Astrocyte (in vitro differentiated cells and primary cell): Measurements from ENCODE around the gene SARDH. TPM values are rescaled to one million over a fixed set of nuclear protein-coding genes. Genes with fewer than 3 reads are reported as not detected.

Experiments used
- DNase-seq: peaks from one replicate; pipeline ENCODE4 v3.0.0-alpha.2; 2010; ENCODE audit warnings: low read depth
- FAIRE-seq: peaks from 2 replicates; lab custom pipeline; 2011; peaks lifted over from hg19 to GRCh38; lab: Jason Lieb, UNC
- H2AFZ ChIP-seq: 2 replicates; pipeline ENCODE4 v1.6.0; 2012; ENCODE audit warnings: low read depth, low read length, inconsistent platforms
- H3K27ac ChIP-seq: 2 replicates; pipeline ENCODE4 v1.5.1; 2011; ENCODE audit warnings: low read depth, low read length, inconsistent platforms
- H3K27me3 ChIP-seq: 2 replicates; pipeline ENCODE4 v1.6.0; 2011; ENCODE audit warnings: low read length, inconsistent platforms; ENCODE audit not compliant: insufficient read depth
- H3K36me3 ChIP-seq: 2 replicates; pipeline ENCODE4 v1.5.1; 2011; ENCODE audit warnings: low read length, inconsistent platforms; ENCODE audit not compliant: insufficient read depth
- H3K4me1 ChIP-seq: 2 replicates; pipeline ENCODE4 v1.5.1; 2011; ENCODE audit warnings: low read length, inconsistent platforms; ENCODE audit not compliant: insufficient read depth
- H3K4me2 ChIP-seq: 2 replicates; pipeline ENCODE4 v1.6.0; 2012; ENCODE audit warnings: low read length, inconsistent platforms
- H3K4me3 ChIP-seq: 2 replicates; pipeline ENCODE4 v1.5.1; 2011; ENCODE audit warnings: low read depth, mild to moderate bottlenecking, low read length, inconsistent platforms; ENCODE audit not compliant: insufficient read depth
- H3K79me2 ChIP-seq: 2 replicates; pipeline ENCODE4 v1.6.0; 2012; ENCODE audit warnings: mild to moderate bottlenecking, low read length, inconsistent platforms; ENCODE audit not compliant: insufficient read depth
- H3K9ac ChIP-seq: 2 replicates; pipeline ENCODE4 v1.6.0; 2012; ENCODE audit warnings: mild to moderate bottlenecking, low read length, inconsistent platforms
- H3K9me3 ChIP-seq: 2 replicates; pipeline ENCODE4 v1.5.1; 2012; ENCODE audit warnings: low read depth, mild to moderate bottlenecking, low read length, inconsistent platforms; ENCODE audit not compliant: insufficient read depth
- H4K20me1 ChIP-seq: 2 replicates; pipeline ENCODE4 v1.6.0; 2012; ENCODE audit warnings: low read length, inconsistent platforms; ENCODE audit not compliant: insufficient read depth
- H3K27ac Mint-ChIP-seq: one replicate; pipeline ENCODE4 v1.8.0; 2021; ENCODE audit warnings: mild to moderate bottlenecking, mixed read lengths; ENCODE audit not compliant: unreplicated experiment
- H3K27me3 Mint-ChIP-seq: one replicate; pipeline ENCODE4 v1.8.0; 2021; ENCODE audit warnings: low read depth, mixed read lengths; ENCODE audit not compliant: unreplicated experiment
- H3K36me3 Mint-ChIP-seq: one replicate; pipeline ENCODE4 v1.8.0; 2021; ENCODE audit warnings: low read depth, mixed read lengths; ENCODE audit not compliant: unreplicated experiment
- H3K4me1 Mint-ChIP-seq: one replicate; pipeline ENCODE4 v1.8.0; 2021; ENCODE audit warnings: low read depth, mixed read lengths; ENCODE audit not compliant: unreplicated experiment
- H3K4me3 Mint-ChIP-seq: one replicate; pipeline ENCODE4 v1.8.0; 2021; ENCODE audit warnings: mild to moderate bottlenecking, moderate library complexity, mixed read lengths; ENCODE audit not compliant: unreplicated experiment
- H3K9me3 Mint-ChIP-seq: one replicate; pipeline ENCODE4 v1.8.0; 2021; ENCODE audit warnings: mild to moderate bottlenecking, mixed read lengths; ENCODE audit not compliant: unreplicated experiment
- CTCF ChIP-seq: IDR thresholded peaks from 2 replicates; pipeline ENCODE4 v1.5.1; 2011; ENCODE audit warnings: low read depth, mild to moderate bottlenecking, inconsistent platforms, low read length, moderate library complexity; ENCODE audit not compliant: insufficient read depth
- EZH2 ChIP-seq: IDR thresholded peaks from 2 replicates; pipeline ENCODE4 v1.6.1; 2012; ENCODE audit warnings: mild to moderate bottlenecking, low read length, inconsistent platforms; ENCODE audit not compliant: insufficient read depth
- total RNA-seq: library from RNA; stranded (reverse); gene quantifications from 2 replicates; pipeline ENCODE4 v1.2.1, GENCODE V29; 2021

Gene SARDH
- total RNA-seq, 1 donor from 2014 or later, result 2.8 TPM

- no peak for DNase-seq
- H3K4me3 ChIP-seq, result no peak overlapping the region
- H3K27me3 ChIP-seq, result no peaks in the 10 kb centered on the region
- FAIRE-seq, result no peak
- H4K20me1 ChIP-seq, result no peaks in the 10 kb centered on the region
- H3K9me3 ChIP-seq, result no peaks in the 10 kb centered on the region
- no peaks in the 10 kb centered on the region for H3K36me3 ChIP-seq
- no peak overlapping the region for H3K4me3 Mint-ChIP-seq
- no peaks in the 10 kb centered on the region for H3K9me3 Mint-ChIP-seq
- H3K27ac ChIP-seq, result no peak overlapping the region
- H3K36me3 Mint-ChIP-seq, result no peaks in the 10 kb centered on the region
- no peak overlapping the region for H3K9ac ChIP-seq
- H3K4me2 ChIP-seq, result no peak overlapping the region
- no peaks in the 10 kb centered on the region for H3K79me2 ChIP-seq
- H3K27ac Mint-ChIP-seq, result no peak overlapping the region
- H3K4me1 Mint-ChIP-seq, result peaks cover 2% of the 10 kb centered on the region
- H3K27me3 Mint-ChIP-seq, result peaks cover 13% of the 10 kb centered on the region
- no peak for TF ChIP-seq CTCF
- no peak for TF ChIP-seq EZH2
- H3K4me1 ChIP-seq, result peaks cover 16% of the 10 kb centered on the region
- H2AFZ ChIP-seq, result no peak overlapping the region
These were observed 52.2 kb downstream of the SARDH start for GRCh38 chr9:133685653-133686609.

DNA sequence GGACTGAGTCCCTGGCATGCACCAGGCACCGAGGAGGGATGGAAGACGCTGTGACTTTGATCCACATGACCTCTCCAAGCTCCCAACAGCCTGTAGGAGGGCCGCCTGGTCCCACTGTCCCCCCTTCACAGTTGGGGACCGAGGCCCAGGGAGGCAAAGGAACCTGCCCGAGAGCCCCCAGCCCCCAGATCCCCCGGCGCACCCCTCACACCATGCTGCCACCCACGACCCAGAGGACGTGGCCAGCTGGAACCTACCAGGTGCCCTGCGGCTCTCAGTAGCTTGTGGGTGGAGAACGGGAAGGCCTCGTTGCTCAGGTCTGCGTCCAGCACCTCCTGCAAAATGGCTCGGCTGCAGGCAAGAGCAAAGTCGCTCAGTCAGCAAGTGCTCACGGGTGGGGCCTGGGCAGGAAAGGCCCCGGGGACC lies 53.2 kb downstream of the SARDH start:
- Mint-ChIP-seq H3K9me3 (no peaks in the 10 kb centered on the region), H3K27me3 (peaks cover 17% of the 10 kb centered on the region), H3K4me1 (peaks cover 2% of the 10 kb centered on the region), H3K36me3 (no peaks in the 10 kb centered on the region), H3K4me3 (no peak overlapping the region), H3K27ac (no peak overlapping the region)
- H3K4me2 ChIP-seq, result no peak overlapping the region
- H3K27ac ChIP-seq, result no peak overlapping the region
- TF ChIP-seq CTCF (no peak), EZH2 (no peak)
- no peaks in the 10 kb centered on the region for H3K36me3 ChIP-seq
- no peak overlapping the region for H3K4me3 ChIP-seq
- FAIRE-seq (no peak), DNase-seq (no peak)
- H3K9ac ChIP-seq, result no peak overlapping the region
- H3K27me3 ChIP-seq, result no peaks in the 10 kb centered on the region
- H4K20me1 ChIP-seq, result no peaks in the 10 kb centered on the region
- peaks cover 15% of the 10 kb centered on the region for H3K4me1 ChIP-seq
- no peak overlapping the region for H2AFZ ChIP-seq
- H3K79me2 ChIP-seq, result no peaks in the 10 kb centered on the region
- H3K9me3 ChIP-seq, result no peaks in the 10 kb centered on the region
